IPS DF 4.7 (cell line): ENCODE data around the gene KDM5B.

Source experiments
- DNase-seq: peaks from one replicate; pipeline ENCODE4 v3.0.0-alpha.2; 2013; ENCODE audit warnings: low spot score; ENCODE audit errors: extremely low read depth

KDM5B gene

DNA sequence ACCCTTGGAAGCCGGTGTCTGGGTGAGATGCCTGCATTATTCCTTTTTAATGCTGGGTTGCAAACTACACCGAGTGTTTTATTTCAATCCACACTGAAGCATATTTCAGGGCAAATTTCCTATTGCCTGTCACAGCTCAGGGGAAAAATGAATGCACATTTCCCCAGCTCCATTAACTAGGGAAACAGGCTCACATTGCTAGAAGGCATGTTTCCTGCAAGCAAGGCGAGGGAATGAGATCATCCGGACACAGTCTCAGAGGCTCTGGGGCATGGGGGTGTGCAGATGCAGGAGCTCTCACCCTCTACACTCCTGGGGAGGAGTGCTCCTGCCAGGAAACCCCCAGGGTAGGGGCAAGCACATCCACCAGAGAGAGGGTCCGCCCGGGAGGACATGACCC is 122.6 kb downstream of the KDM5B start:
- DNase-seq, result no peak

DNA sequence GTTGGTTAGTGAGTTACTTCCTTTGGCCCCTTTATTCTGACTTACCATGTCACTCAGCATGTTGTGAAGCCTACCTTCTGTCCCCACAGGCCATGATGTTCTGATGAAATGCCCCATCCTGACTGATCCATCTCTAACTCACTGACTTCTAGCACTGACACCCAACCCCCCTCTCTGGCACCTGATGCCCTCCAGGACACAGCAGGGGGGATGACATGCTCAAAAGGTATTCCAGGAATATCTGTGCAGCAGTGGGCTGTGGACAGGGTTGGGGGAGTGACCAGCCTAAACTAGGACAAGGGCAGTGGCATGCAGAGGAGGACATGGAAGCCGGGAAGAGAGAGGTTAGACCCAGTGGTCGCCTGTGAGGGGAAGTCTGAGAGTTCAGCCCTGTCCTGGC is 123.5 kb downstream of the KDM5B start:
- DNase-seq, result no peak

DNA sequence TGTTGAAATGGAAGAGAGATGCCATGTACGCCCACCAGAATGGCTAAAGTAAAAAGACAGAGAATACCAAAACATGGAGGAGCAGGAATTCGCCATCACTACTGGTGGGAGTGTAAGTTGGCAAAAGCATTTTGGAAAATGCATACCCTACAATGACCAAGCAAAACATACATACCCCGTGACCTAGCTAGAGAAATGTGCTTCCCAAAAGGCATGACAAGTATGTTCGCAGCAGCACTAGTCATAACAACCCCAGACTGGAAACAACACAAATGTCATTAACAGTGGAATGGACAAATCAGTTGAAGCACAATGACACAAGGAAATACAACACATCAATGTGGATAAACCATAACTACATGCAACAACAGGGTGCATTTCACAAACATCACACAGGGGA is 125.2 kb downstream of the KDM5B start:
- DNase-seq, result no peak

DNA sequence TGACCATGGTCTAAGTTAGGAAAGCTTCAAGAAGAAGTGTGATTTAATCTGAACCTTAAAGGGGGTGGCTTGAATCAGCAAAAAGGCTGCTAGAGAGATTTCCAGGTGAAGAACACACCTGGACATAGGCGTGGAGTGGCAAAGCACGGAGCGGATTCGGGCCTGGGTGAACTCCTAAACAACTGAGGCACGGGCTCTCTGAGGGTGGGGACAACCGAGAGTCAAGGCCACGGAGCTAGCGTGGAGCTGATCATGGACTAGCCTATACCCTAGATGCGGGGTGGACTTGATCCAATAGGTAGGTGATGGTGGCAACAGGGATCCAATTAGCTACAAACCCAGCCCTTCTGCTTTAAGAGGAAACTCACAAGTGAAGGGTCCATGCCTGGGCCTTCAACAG is 125.7 kb downstream of the KDM5B start:
- no peak for DNase-seq

DNA sequence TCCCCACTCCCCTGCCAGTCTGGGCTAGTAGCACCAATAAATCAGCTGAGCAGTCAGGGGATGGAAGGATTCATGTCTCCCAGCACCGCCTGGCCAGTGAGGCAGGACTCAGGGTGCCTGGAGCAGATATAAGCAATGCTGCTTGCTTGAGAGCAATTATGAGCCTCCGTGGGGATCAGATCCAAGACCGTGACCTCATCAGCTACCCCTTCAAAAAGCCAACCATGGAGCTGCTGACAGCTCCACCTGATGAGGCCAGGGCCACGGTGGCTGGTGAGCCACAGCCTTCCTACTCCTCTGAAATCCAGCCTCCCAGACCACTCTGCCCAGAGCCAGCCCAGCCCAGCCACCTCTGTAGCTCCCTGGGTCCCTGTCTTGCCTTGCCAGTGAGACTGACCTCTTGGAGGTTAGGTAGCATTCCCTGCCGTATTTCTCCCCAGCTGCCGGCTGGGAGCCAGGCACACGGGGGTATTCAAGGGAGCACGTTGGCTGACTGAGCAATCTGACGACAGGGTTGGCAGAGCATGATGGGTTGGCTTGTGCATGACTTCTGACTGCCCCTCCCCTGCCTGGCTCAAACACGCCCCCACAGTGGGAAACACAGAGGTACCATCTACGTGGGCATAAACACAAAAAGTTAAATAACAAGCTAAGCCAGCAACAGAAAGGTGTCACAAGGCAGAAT is 126.3 kb downstream of the KDM5B start:
- DNase-seq, result no peak

DNA sequence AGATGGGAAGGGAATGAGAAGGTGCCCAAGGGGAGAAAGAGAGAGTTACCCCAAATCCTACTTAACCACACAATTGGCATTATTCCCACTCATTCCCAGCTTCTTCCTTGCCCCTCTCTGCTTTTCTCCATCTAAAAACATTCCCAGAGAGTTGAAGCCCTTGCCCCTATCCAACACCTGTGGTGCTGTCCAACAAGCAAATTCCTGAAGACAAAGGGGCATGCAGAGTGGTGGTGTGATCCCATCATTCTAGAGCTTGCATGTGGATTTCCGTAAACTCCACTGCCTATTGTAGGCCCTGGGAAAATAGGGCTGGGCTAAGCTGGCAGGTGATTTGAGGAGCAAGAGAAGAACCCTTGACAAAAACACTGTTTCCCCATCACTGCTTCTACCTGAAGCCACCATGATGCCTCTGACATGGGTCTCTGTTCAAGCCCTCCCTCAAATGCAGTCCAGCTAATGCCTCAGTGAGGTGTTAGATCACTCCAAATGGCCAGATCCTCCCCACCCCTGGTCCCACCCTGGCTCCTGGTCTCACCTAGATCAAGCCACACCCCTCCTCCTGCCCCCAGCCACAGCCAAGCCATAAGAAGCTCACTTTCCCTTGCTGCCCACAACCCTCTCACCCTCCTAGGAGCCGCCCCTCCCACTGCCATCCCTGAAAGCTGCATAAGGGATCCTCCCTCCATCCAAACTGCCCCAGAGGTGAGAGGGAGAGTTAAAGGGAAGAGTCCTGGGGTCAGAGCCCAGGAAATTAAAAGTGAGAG is 127.5 kb downstream of the KDM5B start:
- DNase-seq, result no peak

DNA sequence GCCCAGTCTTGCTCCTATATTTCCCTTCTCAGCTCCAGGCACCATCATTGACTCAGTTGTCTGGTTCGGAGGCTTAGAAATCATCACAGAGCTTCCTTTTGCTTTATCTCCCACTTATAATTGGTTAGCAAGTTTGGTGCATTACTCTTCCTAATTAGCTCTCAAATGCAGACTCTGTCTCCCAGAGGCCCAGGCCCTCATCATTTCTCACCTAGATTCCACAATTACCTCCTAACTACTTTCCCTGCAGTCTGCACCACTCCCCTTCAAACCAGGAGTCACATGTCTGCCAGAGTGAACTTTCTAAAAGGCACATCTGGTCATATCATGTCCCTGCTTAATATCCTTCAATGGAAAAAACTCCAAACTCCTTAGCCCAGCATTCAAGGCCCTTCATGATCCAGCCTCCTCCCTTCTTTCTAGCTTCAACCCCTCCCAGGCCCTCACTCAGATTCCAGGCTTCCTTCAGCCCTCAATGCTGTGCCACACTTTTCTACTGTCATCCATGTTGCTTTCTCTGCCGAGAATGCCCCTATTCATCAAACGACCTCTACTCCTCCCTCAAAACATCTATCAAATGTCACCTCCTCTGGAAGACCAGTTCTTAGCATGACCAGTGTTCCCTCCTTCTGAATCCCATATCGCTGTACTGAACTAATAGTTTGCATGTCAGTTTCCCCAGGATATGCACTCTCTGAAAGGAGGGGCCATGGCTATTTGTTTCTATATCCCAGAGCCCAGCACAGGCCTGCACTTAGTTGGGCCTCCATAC is 128.6 kb downstream of the KDM5B start:
- no peak for DNase-seq

DNA sequence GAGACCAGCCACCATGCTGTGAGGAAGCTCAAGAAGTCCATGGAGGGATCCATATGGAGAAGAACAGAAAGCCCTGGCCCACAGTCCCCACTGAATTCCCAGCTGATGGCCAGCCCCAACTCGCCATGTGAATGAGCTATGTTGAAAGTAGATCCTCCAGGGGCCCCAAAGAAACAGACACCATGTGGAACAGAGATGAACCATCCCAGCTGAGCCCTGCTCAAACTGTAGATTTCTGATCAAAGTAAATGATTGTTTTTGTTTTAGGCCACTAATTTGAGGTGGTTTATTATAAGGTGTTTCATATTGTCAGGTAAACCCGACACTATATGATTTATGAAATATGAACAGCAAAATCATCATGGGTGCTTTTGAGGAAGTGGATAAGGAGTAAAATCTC is 130.8 kb downstream of the KDM5B start:
- no peak for DNase-seq
